NCI-H82 treated with DMSO at 0.1 percent for 48 hours (cell line): ENCODE results near the gene HTR4.

Source experiments
- DNase-seq: peaks from one replicate; lab custom pipeline; 2025; ENCODE audit not compliant: unreplicated experiment; lab: John Stamatoyannopoulos, UW

HTR4 gene

GRCh38 chr5:148665431-148665830, 11.1 kb upstream of the HTR4 start:
- DNase-seq = no peak

DNA sequence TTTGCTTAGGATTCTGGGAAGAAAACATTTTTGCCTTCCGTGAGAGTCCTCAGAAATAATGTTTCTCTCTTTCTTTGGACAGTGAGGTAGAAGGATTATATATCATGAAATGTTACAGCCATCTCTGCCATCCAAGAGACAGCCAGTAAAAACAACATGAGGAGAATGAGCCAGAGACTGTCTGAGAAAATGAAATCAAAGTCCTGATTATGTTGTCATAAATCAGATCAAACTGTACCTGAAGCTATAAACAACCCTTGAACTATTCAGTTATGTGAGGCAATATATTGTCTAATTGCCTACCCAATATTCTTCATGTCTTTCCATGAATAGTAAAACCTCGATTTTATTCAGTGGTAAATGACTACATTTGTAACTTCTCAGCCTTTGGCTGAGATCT, 9.2 kb upstream of the HTR4 start:
- DNase-seq = no peak

- DNase-seq = no peak
These were observed 6.0 kb upstream of the HTR4 start for GRCh38 chr5:148660346-148660660.

- DNase-seq = no peak
These were observed 5.5 kb upstream of the HTR4 start for GRCh38 chr5:148659641-148660345.

DNA sequence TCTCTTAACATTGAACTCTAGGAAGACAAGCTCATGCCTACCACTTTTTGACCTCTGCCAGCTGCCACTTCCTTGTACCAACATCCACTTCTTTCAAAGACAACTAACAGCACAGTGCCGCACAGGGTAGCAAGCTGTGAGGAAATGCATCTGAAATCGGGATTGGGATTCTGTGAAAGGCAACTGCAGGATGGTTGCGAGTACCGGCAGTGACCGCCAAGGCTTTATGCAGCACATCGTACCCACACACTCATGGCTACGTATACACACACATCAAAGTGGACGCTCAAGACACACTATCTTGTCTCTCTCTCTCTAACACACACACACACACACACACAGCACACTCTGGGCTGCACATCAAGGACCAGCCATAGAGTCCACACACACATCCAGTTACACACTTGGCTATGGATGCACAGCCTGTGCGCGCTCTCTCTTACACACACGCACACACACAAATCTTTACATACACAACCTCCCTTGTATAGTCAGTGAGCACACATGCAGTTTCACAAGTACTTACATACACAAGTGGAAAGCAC, 964 bp downstream of the HTR4 start:
- no peak for DNase-seq

GRCh38 chr5:148651528-148651927, 2.8 kb downstream of the HTR4 start:
- no peak for DNase-seq

DNA sequence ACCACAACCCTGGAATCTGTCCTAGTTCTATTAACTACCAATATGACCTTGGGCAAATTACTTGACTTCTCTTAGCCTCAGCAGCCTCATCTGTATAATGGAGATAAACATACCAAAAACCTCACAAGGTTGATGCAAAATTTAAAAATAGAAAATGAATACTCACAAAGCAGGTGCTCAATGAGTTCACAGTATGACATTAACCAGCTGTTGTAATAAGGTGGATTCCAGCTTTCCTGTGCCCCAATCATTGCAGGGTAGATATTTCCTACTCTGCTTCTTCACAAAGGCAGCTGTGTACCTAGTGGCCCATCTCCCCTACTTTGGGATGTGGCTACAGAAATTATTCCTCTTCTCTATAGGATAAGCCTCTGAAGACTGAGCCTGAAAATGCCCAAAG, 8.8 kb downstream of the HTR4 start:
- DNase-seq = no peak

DNA sequence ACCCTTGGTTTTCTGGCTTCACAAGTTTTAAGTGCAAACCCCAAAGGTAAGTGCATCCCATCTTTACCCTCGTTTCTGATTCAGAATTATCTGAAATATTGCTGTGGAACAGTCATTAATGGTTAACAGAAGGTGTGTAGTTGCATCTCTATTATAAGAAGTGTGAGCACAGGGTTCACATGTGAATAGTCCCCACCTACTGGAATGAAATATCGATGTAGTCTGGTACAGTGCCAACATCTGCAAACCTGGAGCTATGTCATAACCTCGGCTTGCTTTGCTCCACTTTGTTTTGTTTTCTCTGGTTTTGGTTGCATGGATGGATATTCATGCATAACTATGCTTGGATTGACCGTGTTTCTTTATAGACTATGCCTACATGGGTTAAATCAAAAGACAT, 12.6 kb downstream of the HTR4 start:
- no peak for DNase-seq

DNA sequence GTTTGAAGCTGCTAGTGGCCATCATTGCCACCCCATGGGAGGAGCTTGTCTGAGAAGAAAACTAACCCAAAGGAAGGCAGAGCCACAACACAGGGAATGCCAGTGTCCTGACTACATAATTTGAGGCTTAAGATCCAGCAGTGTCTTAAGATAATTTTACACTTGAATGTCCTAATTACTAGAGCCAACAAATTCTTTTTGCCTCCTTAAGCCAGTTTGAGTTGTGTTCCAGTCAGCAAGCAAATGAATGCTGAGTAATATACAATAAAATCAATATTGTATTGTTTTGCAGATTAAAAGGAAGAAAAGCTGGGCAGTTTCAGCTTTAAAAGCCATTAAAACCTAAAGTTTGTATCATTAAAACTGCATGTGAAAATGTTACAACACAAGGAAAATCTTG, 13.9 kb downstream of the HTR4 start:
- no peak for DNase-seq

DNA sequence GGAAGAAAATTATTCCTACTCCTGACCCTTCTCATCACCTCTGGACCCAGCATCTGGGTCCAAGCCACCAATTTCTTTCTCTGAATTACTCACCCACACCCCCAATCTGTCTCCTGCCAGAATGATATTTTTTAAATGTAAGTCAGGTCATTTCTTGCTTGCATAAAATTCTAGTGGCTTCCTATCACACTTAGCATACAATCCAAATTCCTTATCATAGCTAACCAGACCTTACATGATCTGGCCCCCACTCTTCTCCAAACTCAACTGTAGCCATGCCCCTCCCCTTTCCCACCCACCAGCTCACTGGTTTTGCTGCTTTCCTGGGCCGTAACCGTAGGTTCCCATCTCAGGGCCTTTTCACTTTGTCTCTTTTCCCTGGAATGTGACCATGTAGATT, 15.2 kb downstream of the HTR4 start:
- DNase-seq = no peak

DNA sequence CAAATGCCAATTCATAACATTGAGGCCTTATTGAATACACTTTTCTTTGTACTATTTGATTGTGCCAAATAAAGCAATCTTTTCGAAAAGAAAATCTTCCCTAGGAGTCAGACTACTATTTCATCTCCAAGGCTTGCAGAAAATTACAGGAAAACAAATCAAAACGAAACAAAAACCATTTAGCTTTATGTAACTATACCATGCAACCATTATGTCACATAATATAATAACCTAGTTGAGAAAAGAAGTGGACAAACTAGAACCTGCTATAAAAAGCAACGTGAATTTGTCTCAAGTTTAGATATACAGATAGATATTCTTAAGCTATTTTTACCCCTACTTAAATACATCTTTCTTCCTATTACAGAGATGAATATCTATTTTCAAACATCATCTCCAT, 18.0 kb downstream of the HTR4 start:
- no peak for DNase-seq

DNA sequence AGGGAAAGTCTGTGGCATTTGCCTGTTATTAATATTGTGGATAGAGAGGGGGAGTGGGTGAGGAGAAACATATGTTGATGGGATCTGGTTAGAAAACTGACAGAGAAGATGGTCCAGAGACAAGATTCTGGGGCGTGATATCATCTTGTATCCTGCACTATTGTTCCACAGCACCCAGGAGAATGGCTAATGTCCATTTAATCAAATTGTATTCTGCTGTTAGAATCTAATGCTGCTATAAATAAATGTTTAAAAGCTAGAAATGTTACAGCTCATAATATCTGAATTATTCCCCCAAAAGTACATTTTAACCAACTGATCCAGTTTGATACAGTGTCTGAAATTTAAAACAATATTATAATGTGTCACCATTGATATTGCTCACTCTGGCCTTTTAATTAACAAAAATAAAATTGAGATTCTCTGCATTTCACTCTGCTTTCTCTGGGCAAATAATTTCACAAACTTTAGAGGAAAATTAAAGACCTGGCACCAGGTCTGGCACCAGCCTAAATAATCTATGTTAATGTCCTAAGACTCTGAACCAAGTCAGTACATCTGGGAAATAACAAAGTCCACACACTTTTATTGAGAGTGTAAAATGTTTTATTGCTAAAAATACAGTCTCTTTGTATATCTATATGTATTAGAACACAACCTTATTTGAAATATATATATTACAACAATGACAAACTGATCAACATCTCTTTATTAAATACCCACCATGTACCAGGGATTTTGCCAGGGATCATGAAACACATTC, 18.8 kb downstream of the HTR4 start:
- DNase-seq = no peak

DNA sequence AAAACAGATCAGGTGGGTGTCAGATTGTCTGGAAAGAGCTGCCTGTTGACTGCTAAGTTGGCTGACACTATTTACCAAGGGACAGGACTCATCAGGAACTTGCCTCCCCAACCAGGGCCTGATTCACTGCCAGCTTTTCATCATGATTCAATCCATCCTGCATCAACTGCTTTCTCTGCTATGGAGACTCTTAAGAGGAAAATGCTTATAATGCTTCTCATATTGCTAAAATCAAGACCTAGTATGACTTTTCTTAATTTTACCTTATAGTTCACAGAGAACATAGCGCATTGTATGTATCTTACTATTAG, 21.3 kb downstream of the HTR4 start:
- DNase-seq = no peak

- DNase-seq = no peak
These were observed 21.9 kb downstream of the HTR4 start for GRCh38 chr5:148632255-148633066.

DNA sequence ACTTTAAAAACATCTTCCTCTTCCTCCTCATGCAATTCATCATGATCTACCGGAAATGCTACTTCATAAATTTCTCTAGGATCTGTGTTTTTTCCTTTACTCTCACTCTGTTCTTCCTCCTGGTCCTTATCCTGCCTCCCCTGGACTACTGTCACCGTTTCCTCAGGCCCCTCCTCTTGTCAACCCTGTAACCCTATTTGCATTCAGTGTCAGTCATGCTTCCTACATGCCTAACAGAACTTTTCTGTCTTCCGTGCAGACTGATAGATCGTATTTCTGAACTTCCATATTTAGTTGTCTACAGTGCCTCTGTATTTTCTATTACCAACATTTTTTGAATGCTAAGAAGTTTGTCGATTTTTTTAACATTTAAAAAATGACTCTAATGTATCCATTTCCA, 27.3 kb downstream of the HTR4 start:
- no peak for DNase-seq

DNA sequence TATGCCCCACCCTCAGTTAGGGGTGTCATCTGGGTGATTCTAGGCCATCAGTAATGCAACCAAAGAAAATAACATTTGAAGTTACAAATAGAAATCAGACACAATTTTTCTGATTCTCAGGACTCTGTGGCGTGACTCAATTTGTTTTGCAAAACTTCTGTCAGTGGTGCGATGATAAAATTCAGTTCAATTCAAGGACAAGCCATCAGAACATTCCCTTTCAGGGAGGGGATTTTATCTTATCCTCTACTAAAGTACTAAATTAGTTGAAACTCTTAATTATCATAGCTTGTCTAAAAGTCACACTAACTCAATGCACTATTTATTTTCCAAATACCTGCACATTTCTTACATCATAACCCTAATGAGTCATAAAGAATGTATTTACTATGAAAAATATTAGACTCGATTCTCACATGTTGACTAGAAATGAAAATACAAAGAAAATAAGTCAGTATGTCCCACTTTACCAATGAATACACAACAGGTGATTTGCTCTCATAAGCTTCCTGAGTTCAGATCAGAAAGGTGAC, 28.2 kb downstream of the HTR4 start:
- no peak for DNase-seq

- no peak for DNase-seq
These were observed 29.1 kb downstream of the HTR4 start for GRCh38 chr5:148625250-148625649.

DNA sequence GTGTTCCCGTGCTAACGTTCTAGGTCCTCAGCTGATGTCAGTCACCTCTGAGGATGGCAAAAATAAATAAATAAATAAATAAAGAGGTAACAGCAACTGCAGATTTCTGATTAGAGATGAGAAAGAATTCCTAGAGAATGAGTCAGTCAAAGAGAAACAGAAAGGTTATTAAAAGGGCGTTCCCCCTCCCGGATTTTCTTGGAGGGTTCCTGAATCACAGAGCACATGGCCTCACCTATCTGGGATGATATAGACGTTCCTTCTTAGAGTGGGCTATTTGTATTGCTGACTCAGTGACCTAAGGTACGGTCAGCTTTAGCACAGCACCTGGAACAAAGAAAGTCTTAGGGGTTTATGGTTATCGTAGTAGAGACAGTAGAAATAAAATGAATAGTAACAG, 30.6 kb downstream of the HTR4 start:
- DNase-seq = no peak

- no peak for DNase-seq
These were observed 31.2 kb downstream of the HTR4 start for GRCh38 chr5:148623101-148623500.

- no peak for DNase-seq
These were observed 33.6 kb downstream of the HTR4 start for GRCh38 chr5:148620696-148621095.

- no peak for DNase-seq
These were observed 34.2 kb downstream of the HTR4 start for GRCh38 chr5:148620091-148620490.

DNA sequence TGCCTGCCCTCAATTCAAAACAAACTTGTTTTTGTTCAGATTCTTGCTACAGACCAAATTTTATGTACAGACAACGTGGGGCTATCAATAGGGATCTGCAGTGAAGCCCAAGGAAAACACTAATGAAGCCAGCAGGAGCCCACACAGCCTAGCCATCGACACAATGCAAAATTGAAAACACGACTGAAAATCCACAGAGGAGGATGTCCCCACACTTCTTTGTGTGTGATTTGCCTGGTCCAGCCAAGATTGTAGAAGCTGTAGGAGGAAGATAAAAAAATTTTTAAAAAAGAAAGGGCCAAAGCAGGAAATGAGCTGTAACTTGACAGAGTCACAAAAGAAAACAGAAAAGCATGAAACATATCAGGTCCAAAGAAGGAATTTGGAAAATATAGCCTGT, 34.8 kb downstream of the HTR4 start:
- DNase-seq = no peak
